C4-2B (cell line): Measurements from ENCODE around the gene CCDC102B.

Experiments
- ZFX ChIP-seq: fragments of 450-650 bp; IDR thresholded peaks from 2 replicates; pipeline ENCODE4 v1.6.1; 2017
- TF ChIP-seq, protein P1 (sequence below): fragments of 450-650 bp; conservative IDR thresholded peaks from 2 replicates; pipeline ENCODE4 v1.5.1; 2017; ENCODE audit warnings: mild to moderate bottlenecking

DNA sequence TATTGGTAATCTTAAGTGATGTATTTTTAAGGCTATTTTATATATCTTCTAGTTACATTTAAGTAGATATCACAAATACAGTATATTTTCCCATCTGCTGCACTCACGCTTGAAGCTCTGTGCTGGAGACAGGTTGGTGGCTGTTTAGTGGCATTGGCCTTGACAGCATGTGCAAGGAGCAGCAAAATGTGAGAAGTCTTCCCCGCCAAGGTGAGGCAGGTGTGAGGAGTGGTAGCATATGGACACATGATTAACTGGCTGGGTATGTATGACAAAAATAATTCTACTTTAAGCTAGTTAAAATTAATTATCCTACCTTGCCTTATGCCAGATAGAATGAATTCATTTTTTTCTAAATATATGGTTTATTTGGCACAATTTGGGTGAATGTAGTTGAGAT, 117.2 kb downstream of the CCDC102B start:
- TF ChIP-seq, protein P1, sequence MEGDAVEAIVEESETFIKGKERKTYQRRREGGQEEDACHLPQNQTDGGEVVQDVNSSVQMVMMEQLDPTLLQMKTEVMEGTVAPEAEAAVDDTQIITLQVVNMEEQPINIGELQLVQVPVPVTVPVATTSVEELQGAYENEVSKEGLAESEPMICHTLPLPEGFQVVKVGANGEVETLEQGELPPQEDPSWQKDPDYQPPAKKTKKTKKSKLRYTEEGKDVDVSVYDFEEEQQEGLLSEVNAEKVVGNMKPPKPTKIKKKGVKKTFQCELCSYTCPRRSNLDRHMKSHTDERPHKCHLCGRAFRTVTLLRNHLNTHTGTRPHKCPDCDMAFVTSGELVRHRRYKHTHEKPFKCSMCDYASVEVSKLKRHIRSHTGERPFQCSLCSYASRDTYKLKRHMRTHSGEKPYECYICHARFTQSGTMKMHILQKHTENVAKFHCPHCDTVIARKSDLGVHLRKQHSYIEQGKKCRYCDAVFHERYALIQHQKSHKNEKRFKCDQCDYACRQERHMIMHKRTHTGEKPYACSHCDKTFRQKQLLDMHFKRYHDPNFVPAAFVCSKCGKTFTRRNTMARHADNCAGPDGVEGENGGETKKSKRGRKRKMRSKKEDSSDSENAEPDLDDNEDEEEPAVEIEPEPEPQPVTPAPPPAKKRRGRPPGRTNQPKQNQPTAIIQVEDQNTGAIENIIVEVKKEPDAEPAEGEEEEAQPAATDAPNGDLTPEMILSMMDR = no peak
- TF ChIP-seq ZFX = no peak
